Lower leg skin (tissue), 3 donors: ENCODE measurements around the gene ENTPD1.

ENCODE experiments used
- CTCF ChIP-seq, 3 donors: fragments of 450-650 bp; IDR thresholded peaks; one replicate each; pipeline ENCODE4 v1.5.1; 2016; ENCODE audit warnings: antibody characterized with exemption in 3 of 3, mild to moderate bottlenecking in 3 of 3, moderate library complexity in 2 of 3
- POLR2A ChIP-seq, 2 donors: fragments of 450-650 bp; IDR thresholded peaks; one replicate each; pipeline ENCODE4 v1.6.1; 2016 to 2017; ENCODE audit warnings: antibody characterized with exemption in 2 of 2, mild to moderate bottlenecking in 1 of 2, moderate library complexity in 1 of 2

- no peak for TF ChIP-seq CTCF (IDR thresholded peaks at IDR 0.05)
- no peak for TF ChIP-seq POLR2A (IDR thresholded peaks at IDR 0.05)
Observed at GRCh38 chr10:95840681-95841080, 84.7 kb downstream of the ENTPD1 start.
